ENCODE measurements around the gene WWOX.

WWOX gene

GRCh38 chr16:78438219-78438618, 338.8 kb downstream of the WWOX start:
- peaks cover 0 to 5% (median 3%) of the 10 kb centered on the region in 3 donors for H3K36me3 ChIP-seq
- H3K9me3 ChIP-seq: no peaks in the 10 kb centered on the region
- no peak for DNase-seq
- intact Hi-C loops (cut with DNase I; ENCODE audit: low total_unique reads): no loop called here
- no peaks in the 10 kb centered on the region for H3K27me3 ChIP-seq
- H3K27ac ChIP-seq: no peak overlapping the region
- peak overlapping the region; percentile 17 to 20 for H3K4me3 ChIP-seq
- TF ChIP-seq CTCF (IDR thresholded peaks at IDR 0.05): no peak
- H3K4me1 ChIP-seq: peaks cover 0 to 19% (median 0%) of the 10 kb centered on the region in 4 donors

- peaks cover 0 to 23% (median 0%) of the 10 kb centered on the region in 4 donors for H3K4me1 ChIP-seq
- peaks cover 0 to 5% (median 0%) of the 10 kb centered on the region in 3 donors for H3K36me3 ChIP-seq
- H3K9me3 ChIP-seq: no peaks in the 10 kb centered on the region
- TF ChIP-seq CTCF (IDR thresholded peaks at IDR 0.05): no peak
- no peak for DNase-seq
- intact Hi-C loops (cut with DNase I; ENCODE audit: low total_unique reads): no loop called here
- H3K27ac ChIP-seq: no peak overlapping the region
- peak overlapping the region; percentile 17 to 20 for H3K4me3 ChIP-seq
- no peaks in the 10 kb centered on the region for H3K27me3 ChIP-seq
Observed at GRCh38 chr16:78438632-78439031, 339.2 kb downstream of the WWOX start.

- no peak overlapping the region for H3K4me3 ChIP-seq
- intact Hi-C loops (cut with DNase I; ENCODE audit: low total_unique reads): no loop called here
Observed at GRCh38 chr16:78439646-78440045, 340.2 kb downstream of the WWOX start.

GRCh38 chr16:78441298-78441697, 341.8 kb downstream of the WWOX start:
- H3K9me3 ChIP-seq: no peaks in the 10 kb centered on the region
- no peak for TF ChIP-seq CTCF (IDR thresholded peaks at IDR 0.05)
- H3K27me3 ChIP-seq: no peaks in the 10 kb centered on the region
- no peak for DNase-seq
- H3K4me1 ChIP-seq: peaks cover 0 to 32% (median 0%) of the 10 kb centered on the region in 4 donors
- no peaks in the 10 kb centered on the region for H3K36me3 ChIP-seq
- no peak overlapping the region for H3K27ac ChIP-seq
- intact Hi-C loops (cut with DNase I; ENCODE audit: low total_unique reads): no loop called here
- H3K4me3 ChIP-seq: no peak overlapping the region

More at GRCh38 chr16:78439646-78440045, 340.2 kb downstream of the WWOX start:
- Histone ChIP-seq H3K9me3 (no peaks in the 10 kb centered on the region), H3K4me1 (peaks cover 0 to 32% (median 0%) of the 10 kb centered on the region in 4 donors), H3K36me3 (no peaks in the 10 kb centered on the region), H3K27ac (no peak overlapping the region), H3K27me3 (no peaks in the 10 kb centered on the region)
- no peak for DNase-seq
- no peak for TF ChIP-seq CTCF (IDR thresholded peaks at IDR 0.05)

GRCh38 chr16:78443542-78444364, 344.3 kb downstream of the WWOX start:
- no peaks in the 10 kb centered on the region for H3K27me3 ChIP-seq
- intact Hi-C loops (cut with DNase I; ENCODE audit: low total_unique reads): no loop called here
- H3K4me1 ChIP-seq: peaks cover 0 to 25% (median 0%) of the 10 kb centered on the region in 4 donors
- DNase-seq: peak in 1 of 2 donors; percentile 34
- peak overlapping the region in 1 of 2 donors; percentile 38 for H3K27ac ChIP-seq
- peak overlapping the region; percentile 11 to 15 for H3K4me3 ChIP-seq
- H3K9me3 ChIP-seq: no peaks in the 10 kb centered on the region
- TF ChIP-seq CTCF (IDR thresholded peaks at IDR 0.05): no peak
- H3K36me3 ChIP-seq: no peaks in the 10 kb centered on the region

All from tibial artery (tissue), 4 donors.